HG03103 (cell line): ENCODE results near the gene DZIP3.
"Not testable (repeated sequence)": the region's sequence is repeated elsewhere in the genome, so short reads cannot be mapped to it uniquely, and the experiment has no call there.

Experiments used
- ATAC-seq: cut with Tn5 transposase; IDR thresholded peaks from one replicate; pipeline ENCODE4 v1.9.1; 2021; ENCODE audit warnings: low read depth; ENCODE audit not compliant: unreplicated experiment

Gene DZIP3

DNA sequence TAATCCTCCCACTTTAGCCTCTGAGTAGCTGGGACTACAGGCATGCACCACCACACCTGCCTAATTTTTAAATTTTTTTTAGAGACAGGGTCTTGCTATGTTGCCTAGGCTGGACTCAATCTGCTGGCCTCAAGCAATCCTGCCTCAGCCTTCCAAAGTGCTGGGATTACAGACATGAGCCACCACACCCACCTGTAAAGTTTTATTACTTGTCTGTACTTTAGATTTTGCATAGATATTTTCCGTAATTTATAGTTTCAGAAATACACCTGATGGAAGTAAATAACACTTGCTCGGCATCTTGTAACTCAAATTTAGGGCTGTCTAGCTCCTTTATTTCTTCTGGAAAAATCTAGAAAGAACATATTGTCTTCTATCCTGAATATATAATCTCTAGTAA is 5.8 kb downstream of the DZIP3 start:
- ATAC-seq, result no peak

GRCh38 chr3:108598375-108598774 is 8.9 kb downstream of the DZIP3 start:
- ATAC-seq, result no peak

- no peak for ATAC-seq
Measured at GRCh38 chr3:108599677-108600409, 10.3 kb downstream of the DZIP3 start.

DNA sequence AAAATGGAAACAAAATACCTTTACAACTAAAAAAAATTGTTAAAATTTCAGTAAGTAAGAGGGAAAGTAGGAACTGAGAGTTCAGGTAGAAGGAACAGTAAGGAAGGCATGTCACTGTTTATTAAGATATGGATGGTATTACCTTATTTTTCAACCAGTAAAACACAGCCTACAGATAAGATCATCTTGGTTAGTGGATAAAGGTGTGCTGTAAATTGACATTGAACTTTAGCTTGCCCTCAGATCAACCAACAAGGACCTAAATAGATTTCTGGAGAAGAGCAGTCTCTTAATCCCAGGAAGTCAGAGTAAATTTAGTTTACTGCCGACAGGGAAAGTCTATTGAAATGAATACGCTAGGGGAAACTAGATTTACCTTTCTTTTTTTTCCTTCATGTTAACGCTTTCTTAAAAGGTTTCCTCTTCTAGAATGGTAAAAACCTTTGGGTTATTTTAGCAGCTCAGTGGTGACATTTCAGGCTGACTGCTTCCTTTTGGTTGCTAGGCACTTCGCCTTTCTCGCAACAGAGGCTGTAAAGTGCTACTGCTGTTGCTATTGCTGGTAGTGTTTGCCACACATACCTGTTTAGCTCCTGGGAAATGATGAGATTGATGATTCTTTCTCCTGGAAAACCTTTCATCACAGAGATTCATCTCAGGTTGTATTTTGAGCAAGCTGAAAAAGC is 12.9 kb downstream of the DZIP3 start:
- ATAC-seq, result no peak

DNA sequence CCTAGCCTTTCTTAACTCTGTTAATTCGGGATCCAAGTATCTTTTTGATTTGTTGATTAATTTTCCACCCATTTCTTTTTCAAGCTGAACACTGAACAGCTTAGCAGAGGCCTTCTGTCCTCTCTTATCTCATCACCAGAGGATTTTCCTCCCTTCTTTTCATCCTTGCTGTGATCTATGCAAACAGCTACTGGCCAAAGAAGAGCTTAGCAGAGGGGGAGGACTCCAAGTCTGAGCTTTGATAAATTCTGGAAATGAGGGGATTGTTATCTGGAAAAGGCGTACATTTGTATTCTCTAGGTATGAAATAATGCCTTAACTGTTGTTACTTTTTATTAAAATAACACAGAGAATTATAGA is 13.4 kb downstream of the DZIP3 start:
- no peak for ATAC-seq

DNA sequence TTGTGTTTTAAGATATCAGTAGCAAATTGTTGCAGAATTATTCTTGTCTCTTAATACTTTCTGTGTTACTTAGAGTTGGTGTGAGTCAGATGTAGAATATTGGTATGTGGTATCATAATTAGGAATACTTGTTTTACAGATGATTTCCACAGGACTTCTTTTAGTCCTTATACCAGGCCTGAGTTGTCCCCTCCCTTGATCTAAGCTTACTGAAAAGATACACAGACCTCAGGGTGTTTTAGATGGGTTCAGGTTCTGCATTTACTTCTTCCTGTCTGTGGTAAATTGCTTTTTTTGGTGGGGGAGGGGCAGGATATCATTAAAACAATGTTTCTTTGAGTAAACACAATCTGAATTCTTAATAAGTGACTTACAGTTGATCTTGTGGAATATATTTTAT is 14.2 kb downstream of the DZIP3 start:
- ATAC-seq, result no peak

DNA sequence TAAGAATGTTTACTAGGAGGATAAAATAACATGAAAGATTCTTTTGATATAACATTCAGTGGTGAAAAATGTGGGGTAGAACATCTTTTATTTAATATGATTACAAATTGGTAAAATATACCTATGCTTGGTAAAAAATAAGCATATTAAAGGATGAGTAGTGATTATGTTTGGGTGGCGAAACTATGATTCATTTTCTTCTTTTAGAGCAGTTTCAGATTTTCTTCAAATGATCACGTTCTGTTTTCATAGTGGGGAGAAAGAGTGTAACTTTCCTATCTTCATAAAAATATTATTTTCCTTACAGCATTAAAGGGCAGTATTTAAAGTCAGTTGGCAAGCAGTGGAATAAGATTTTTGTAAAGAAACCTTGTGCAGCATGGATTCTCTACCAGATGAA is 15.5 kb downstream of the DZIP3 start:
- no peak for ATAC-seq

DNA sequence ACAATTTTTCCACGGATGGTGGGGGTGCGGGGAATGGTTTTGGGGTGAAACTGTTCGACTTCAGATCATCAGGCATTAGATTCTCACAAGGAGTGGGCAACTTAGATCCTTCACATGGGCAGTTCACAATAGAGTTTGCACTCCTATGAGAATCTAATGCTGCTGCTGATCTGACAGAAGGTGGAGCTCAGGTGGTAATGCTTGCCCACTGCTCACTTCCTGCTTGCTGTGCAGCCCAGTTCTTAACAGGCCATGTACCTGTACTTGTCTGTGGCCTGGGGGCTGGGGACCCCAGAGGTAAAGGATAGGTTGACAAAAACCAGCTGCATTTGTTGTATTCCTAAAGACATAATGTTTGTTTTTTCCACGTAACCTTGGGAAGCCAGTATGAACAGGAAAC is 16.0 kb downstream of the DZIP3 start:
- no peak for ATAC-seq

GRCh38 chr3:108608750-108609149 is 19.2 kb downstream of the DZIP3 start:
- no peak for ATAC-seq

DNA sequence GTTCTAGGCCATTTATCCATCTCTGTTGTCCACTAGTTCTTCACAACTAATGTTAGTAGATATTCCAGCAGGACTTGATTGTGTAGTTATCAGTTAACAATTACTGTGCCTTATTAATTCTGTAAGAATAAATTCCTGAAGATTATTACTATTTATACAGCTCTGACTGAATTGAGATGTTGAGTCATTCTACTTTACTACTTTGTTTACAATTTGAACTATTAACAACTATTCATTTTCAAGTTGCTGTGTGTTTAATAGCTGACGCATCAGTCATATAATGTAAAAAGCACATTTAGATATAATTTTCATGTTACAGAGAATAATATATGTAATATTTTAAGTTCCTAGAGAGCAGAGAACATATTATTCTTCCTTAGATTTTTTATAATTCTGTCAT is 21.1 kb downstream of the DZIP3 start:
- ATAC-seq, result no peak

DNA sequence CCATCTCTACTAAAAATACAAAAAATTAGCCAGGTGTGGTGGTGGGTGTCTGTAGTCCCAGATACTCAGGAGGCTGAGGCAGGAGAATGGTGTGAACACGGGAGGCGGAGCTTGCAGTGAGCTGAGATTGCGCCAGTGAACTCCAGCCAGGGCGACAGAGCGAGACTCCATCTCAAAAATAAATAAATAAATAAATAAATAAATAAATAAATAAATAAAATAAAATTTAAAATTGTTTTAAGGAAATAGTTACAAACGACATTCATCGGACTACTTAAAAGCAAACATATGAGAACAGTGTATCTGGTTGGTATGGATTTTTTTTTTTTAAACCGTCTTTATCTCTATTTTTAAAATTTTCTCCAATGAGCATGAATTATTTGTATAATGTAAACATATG is 26.6 kb downstream of the DZIP3 start:
- not testable (repeated sequence) for ATAC-seq

- ATAC-seq, result no peak
Measured at GRCh38 chr3:108620250-108620649, 30.7 kb downstream of the DZIP3 start.

- no peak for ATAC-seq
Measured at GRCh38 chr3:108623504-108623903, 34.0 kb downstream of the DZIP3 start.

- ATAC-seq, result no peak
Measured at GRCh38 chr3:108629974-108630373, 40.5 kb downstream of the DZIP3 start.

GRCh38 chr3:108642526-108642925 is 53.0 kb downstream of the DZIP3 start:
- no peak for ATAC-seq

DNA sequence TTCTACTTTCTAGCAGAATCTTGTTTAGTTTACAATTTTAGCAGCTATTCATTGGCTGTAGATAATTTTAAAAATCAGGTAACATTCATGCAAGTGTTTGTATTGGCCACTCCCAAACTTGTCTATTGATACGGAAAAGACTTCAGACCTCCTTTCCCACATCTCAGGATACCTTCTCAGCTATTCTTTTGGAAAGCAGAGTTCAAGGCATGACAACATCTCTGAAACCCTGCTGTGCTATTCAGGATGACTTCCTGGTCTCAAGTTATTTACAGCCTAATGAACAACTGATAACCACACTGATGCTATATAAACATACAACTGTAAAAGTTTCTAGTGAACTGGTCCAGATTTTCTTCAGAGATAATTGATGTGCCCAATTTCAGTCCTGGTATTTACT is 55.8 kb downstream of the DZIP3 start:
- no peak for ATAC-seq

GRCh38 chr3:108655664-108656063 is 66.1 kb downstream of the DZIP3 start:
- ATAC-seq, result not testable (repeated sequence)

- ATAC-seq, result peak; percentile 29
Measured at GRCh38 chr3:108661699-108662098, 72.2 kb downstream of the DZIP3 start.

DNA sequence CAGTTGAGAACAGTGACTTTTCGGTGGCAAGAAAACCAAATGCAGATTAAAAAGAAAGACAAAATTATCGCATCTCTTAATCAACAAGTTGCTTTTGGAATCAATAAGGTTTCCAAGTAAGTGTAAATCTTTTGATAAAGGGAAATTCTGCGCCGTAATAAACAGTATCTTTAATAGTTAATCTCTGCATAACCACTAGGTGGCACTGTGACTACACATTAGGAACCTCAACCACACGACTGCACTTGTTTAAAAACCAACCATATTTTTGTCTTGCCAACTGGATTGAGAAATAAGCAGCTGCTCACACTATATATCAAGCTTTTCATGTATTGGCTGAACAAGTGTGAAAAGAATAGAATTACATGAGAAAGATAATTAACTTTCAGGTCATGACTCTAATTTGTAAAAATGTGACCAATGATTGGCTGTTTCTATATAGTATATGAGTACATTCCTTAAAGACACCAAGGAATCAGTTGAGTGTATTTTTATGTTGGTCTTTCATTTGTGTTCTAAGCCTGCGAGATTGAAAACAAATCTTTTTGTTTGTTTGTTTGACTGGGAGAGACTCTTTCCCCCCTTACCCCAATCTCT is 72.7 kb downstream of the DZIP3 start:
- peak; percentile 73 for ATAC-seq

GRCh38 chr3:108664266-108664665 is 74.7 kb downstream of the DZIP3 start:
- ATAC-seq, result no peak

DNA sequence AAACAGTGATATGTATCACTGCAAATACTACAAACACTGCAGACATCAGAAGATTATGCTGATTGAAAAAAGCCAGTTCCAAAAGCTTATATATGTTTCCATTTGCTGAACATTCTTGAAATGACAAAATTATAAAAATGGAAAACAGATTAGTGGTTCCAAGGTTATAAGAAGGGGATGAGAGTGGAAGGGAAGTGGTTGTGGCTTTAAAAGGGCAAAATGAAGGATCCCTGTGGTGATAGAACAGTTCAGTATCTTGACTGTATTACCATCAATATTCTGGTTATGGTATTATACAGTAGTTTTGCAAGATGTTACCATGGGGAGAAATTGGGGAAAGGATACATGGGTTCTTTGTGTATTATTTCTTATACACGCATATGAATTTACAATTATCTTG is 77.8 kb downstream of the DZIP3 start:
- ATAC-seq, result no peak

DNA sequence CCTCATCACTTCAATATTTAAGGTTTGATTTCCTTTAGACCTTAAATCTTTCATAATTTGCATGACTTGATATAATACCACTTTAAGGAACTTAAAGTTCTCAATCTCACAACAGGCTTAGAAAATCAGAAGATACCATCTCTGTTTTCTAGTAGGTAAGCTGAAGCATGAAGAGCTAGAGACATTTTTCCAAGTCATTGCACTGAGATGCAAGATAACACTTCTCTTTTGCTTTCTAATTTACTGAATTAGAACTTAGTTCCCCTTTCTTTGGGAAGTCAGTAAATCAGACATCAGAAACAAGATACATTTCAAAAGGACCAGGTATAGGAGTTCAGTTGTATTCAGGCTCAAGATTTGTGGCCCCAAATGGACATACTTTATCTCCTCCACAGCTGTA is 79.7 kb downstream of the DZIP3 start:
- peak; percentile 64 for ATAC-seq
